Measurements from ENCODE around the gene YBX1. TPM values are rescaled to one million over a fixed set of nuclear protein-coding genes. Genes with fewer than 3 reads are reported as not detected.
A peak's percentile ranks its signal among the peaks of the same experiment; 100 is the strongest.

The YBX1 gene
- total and polyA plus RNA-seq, 2 donors (not counting 1 experiment from before 2014, with no cell fraction given) = 164 to 345 TPM

DNA sequence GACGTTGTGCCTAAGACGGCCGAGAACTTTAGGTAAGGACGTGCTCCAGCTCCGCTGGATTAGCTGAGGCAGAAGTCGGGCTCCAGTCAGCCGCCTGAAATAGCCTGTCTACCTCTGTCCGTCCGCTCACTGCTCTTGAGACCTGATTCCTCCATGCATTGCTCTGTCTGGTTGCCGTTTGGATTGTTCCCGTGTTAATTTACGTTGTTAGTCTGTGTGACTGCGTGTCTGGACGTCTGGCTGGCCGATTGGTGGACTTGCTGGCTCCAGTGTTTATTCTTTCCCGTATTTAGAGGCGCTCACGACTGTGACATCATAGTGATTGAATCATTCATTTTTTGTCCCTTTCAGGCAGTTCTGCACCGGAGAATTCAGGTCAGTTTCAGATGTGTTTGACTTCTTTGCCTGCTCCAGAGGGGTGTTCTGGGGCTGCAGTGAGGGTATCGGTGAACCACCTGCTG lies 23.3 kb upstream of the YBX1 start:
- H3K36me3 ChIP-seq (replicated peaks in 1 of 2; ENCODE audit: control extremely low read depth in 1 of 2, control insufficient read depth in 1 of 2, extremely low read depth in 1 of 2, insufficient read depth in 2 of 2, low read length in 1 of 2) = peaks cover 0 to 24% of the 10 kb centered on the region in 2 experiments
- H3K4me3 ChIP-seq (ENCODE audit: control extremely low read depth in 1 of 5, extremely low read depth in 1 of 5, insufficient read depth in 1 of 5, low read depth in 2 of 5, low read length in 4 of 5) = peak overlapping the region; percentile 45 to 90 (median 84)
- intact Hi-C loops (cut with micrococcal nuclease) = loop anchor here (1.0 to 5.0 kb wide), 5 partner anchors 23 to 698 kb away; partner anchors contain the start of genes C1orf50, CDC20, FOXJ3 and P3H1
- no peaks in the 10 kb centered on the region for H4K20me1 ChIP-seq (ENCODE audit: control insufficient read depth, insufficient read depth, low read length, poor library complexity, severe bottlenecking)
- Mint-ChIP-seq H3K9me3 (ENCODE audit: insufficient read depth) (no peaks in the 10 kb centered on the region), H3K27me3 (no peaks in the 10 kb centered on the region), H3K27ac (peak overlapping the region; percentile 93), H3K4me3 (peak overlapping the region; percentile 99), H3K4me1 (peaks cover 32% of the 10 kb centered on the region)
- ChIA-PET POLR2A (interaction anchor here (0.8 to 1.9 kb wide), 2 partner anchors 23 to 202 kb away, joined by 3 to 19 read pairs; partner anchors contain the start of gene YBX1), CTCF (interaction anchor here (1.5 to 2.2 kb wide), 2 partner anchors 10 to 24 kb away, joined by 3 to 13 read pairs; partner anchors contain the start of gene YBX1)
- no peaks in the 10 kb centered on the region for H3K27me3 ChIP-seq (replicated peaks in 1 of 4; ENCODE audit: control extremely low read depth in 1 of 4, control insufficient read depth in 3 of 4, insufficient read depth in 4 of 4, low read length in 3 of 4)
- 15% methylated on average over 20 of the region's 20 CpGs for WGBS (ENCODE audit: insufficient coverage)
- no peak for DNase-seq
- H3K9ac ChIP-seq (ENCODE audit: low read length) = peak overlapping the region; percentile 75
- H3K27ac ChIP-seq (ENCODE audit: low read length in 2 of 2) = peak overlapping the region; percentile 62 to 76
- no peaks in the 10 kb centered on the region for H3K9me3 ChIP-seq (ENCODE audit: control extremely low read depth in 1 of 3, control insufficient read depth in 2 of 3, insufficient read depth in 1 of 3, low read length in 2 of 3)
- no peak for ATAC-seq (ENCODE audit: low read depth)
- H2AFZ ChIP-seq (ENCODE audit: insufficient read depth, low read depth, low read length, poor library complexity, severe bottlenecking) = peak overlapping the region; percentile 84
- TF ChIP-seq EZH2 (IDR thresholded peaks at IDR 0.05; ENCODE audit: borderline replicate concordance, insufficient read depth, low read depth, low read length, poor library complexity, severe bottlenecking) = no peak
- TF ChIP-seq, protein P1, sequence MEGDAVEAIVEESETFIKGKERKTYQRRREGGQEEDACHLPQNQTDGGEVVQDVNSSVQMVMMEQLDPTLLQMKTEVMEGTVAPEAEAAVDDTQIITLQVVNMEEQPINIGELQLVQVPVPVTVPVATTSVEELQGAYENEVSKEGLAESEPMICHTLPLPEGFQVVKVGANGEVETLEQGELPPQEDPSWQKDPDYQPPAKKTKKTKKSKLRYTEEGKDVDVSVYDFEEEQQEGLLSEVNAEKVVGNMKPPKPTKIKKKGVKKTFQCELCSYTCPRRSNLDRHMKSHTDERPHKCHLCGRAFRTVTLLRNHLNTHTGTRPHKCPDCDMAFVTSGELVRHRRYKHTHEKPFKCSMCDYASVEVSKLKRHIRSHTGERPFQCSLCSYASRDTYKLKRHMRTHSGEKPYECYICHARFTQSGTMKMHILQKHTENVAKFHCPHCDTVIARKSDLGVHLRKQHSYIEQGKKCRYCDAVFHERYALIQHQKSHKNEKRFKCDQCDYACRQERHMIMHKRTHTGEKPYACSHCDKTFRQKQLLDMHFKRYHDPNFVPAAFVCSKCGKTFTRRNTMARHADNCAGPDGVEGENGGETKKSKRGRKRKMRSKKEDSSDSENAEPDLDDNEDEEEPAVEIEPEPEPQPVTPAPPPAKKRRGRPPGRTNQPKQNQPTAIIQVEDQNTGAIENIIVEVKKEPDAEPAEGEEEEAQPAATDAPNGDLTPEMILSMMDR (IDR thresholded peaks at IDR 0.05) = no peak
- peak overlapping the region; percentile 85 for H3K4me2 ChIP-seq (replicated peaks; ENCODE audit: low read depth, low read length, poor library complexity, severe bottlenecking)
- H3K79me2 ChIP-seq (ENCODE audit: control insufficient read depth, insufficient read depth, low read length) = peaks cover 15% of the 10 kb centered on the region
- peaks cover 15 to 22% of the 10 kb centered on the region in 2 donors for H3K4me1 ChIP-seq (ENCODE audit: control insufficient read depth in 2 of 2, insufficient read depth in 2 of 2, low read length in 2 of 2)

DNA sequence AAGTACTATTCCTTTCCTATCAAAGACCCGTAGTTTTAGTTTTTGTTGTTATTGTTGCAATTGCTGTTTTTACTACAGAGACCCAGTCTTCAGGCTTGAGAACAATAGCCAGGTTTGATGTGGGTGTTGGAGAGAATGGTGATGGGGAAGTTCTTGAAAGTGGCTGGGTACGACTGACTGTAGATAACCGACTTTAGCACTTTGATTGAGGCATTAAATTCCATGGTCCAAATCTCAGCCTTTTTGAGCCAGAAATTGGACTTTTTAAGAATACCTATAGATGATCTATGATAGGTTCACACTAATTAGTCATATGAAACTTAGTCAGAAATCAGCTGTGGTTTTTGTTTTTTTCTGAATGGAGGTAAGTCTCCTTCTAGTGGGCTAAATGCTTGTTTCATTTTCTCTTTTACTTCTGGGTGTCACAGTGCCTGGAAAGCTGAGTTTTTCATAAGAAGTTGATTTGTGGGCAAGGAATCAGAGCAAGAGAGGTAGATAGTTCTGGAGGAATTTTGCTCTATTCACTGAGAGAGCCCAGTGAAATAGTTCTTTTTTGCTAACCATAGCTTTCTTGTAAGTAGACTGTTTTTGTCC lies 21.2 kb upstream of the YBX1 start:
- intact Hi-C loops (cut with micrococcal nuclease) = no loop called here
- Histone ChIP-seq H3K9me3 (ENCODE audit: control extremely low read depth in 1 of 3, control insufficient read depth in 2 of 3, insufficient read depth in 1 of 3, low read length in 2 of 3) (no peaks in the 10 kb centered on the region), H3K36me3 (replicated peaks in 1 of 2; ENCODE audit: control extremely low read depth in 1 of 2, control insufficient read depth in 1 of 2, extremely low read depth in 1 of 2, insufficient read depth in 2 of 2, low read length in 1 of 2) (peaks cover 0 to 44% of the 10 kb centered on the region in 2 experiments), H3K4me3 (ENCODE audit: control extremely low read depth in 1 of 5, extremely low read depth in 1 of 5, insufficient read depth in 1 of 5, low read depth in 2 of 5, low read length in 4 of 5) (no peak overlapping the region), H2AFZ (ENCODE audit: insufficient read depth, low read depth, low read length, poor library complexity, severe bottlenecking) (no peak overlapping the region), H3K79me2 (ENCODE audit: control insufficient read depth, insufficient read depth, low read length) (peaks cover 15% of the 10 kb centered on the region), H3K27ac (ENCODE audit: low read length in 2 of 2) (no peak overlapping the region), H4K20me1 (ENCODE audit: control insufficient read depth, insufficient read depth, low read length, poor library complexity, severe bottlenecking) (no peaks in the 10 kb centered on the region), H3K9ac (ENCODE audit: low read length) (no peak overlapping the region), H3K27me3 (replicated peaks in 1 of 4; ENCODE audit: control extremely low read depth in 1 of 4, control insufficient read depth in 3 of 4, insufficient read depth in 4 of 4, low read length in 3 of 4) (no peaks in the 10 kb centered on the region), H3K4me2 (replicated peaks; ENCODE audit: low read depth, low read length, poor library complexity, severe bottlenecking) (no peak overlapping the region), H3K4me1 (ENCODE audit: control insufficient read depth in 2 of 2, insufficient read depth in 2 of 2, low read length in 2 of 2) (peaks cover 15 to 22% of the 10 kb centered on the region in 2 donors)
- ATAC-seq (ENCODE audit: low read depth) = no peak
- H3K4me3 Mint-ChIP-seq = no peak overlapping the region
- H3K9me3 Mint-ChIP-seq (ENCODE audit: insufficient read depth) = no peaks in the 10 kb centered on the region
- TF ChIP-seq, protein P1 (IDR thresholded peaks at IDR 0.05) = no peak
- no peak for TF ChIP-seq EZH2 (IDR thresholded peaks at IDR 0.05; ENCODE audit: borderline replicate concordance, insufficient read depth, low read depth, low read length, poor library complexity, severe bottlenecking)
- DNase-seq = no peak
- no peak overlapping the region for H3K27ac Mint-ChIP-seq
- H3K27me3 Mint-ChIP-seq = no peaks in the 10 kb centered on the region
- no CpG with 5 or more reads among the region's 3 CpGs for WGBS (ENCODE audit: insufficient coverage)
- ChIA-PET POLR2A (no interaction called here), CTCF (interaction anchor here (1.1 kb wide), 1 partner anchor 22 kb away, joined by 3 read pairs; the partner anchor contains the start of gene YBX1)
- H3K4me1 Mint-ChIP-seq = peaks cover 32% of the 10 kb centered on the region

All from B cell (primary cell).